Type B pancreatic cell (in vitro differentiated cells): ENCODE results near the gene DOCK3. TPM values are rescaled to one million over a fixed set of nuclear protein-coding genes. Genes with fewer than 3 reads are reported as not detected.
"Not testable (repeated sequence)": the region's sequence is repeated elsewhere in the genome, so short reads cannot be mapped to it uniquely, and the experiment has no call there.

Experiments
- DNase-seq: peaks from one replicate; pipeline ENCODE4 v3.0.0; 2021; ENCODE audit warnings: mixed read lengths; ENCODE audit not compliant: unreplicated experiment; ENCODE audit errors: extremely low spot score
- H3K27ac Mint-ChIP-seq: 2 replicates; pipeline ENCODE4 v1.8.0; 2021; ENCODE audit warnings: mild to moderate bottlenecking, mixed read lengths
- H3K27me3 Mint-ChIP-seq: 2 replicates; pipeline ENCODE4 v1.8.0; 2021; ENCODE audit warnings: mixed read lengths
- H3K36me3 Mint-ChIP-seq: 2 replicates; pipeline ENCODE4 v1.8.0; 2021; ENCODE audit warnings: mixed read lengths
- H3K4me1 Mint-ChIP-seq: one replicate; pipeline ENCODE4 v1.8.0; 2021; ENCODE audit warnings: mixed read lengths; ENCODE audit not compliant: unreplicated experiment
- H3K4me3 Mint-ChIP-seq: 2 replicates; pipeline ENCODE4 v1.8.0; 2021; ENCODE audit warnings: mild to moderate bottlenecking, mixed read lengths
- H3K9me3 Mint-ChIP-seq: 2 replicates; pipeline ENCODE4 v1.8.0; 2021; ENCODE audit warnings: mixed read lengths
- total RNA-seq: library from RNA; stranded (reverse); gene quantifications from 2 replicates; pipeline ENCODE4 v1.2.1, GENCODE V29; 2021; ENCODE audit warnings: low replicate concordance
- TF ChIP-seq, protein P1 (sequence below): fragments of 200-600 bp; sonication (generic); conservative IDR thresholded peaks from 2 replicates; pipeline ENCODE4 v1.5.0; 2021; ENCODE audit warnings: antibody characterized with exemption, mild to moderate bottlenecking

Gene DOCK3
- total RNA-seq, 1 donor from 2014 or later = 5.9 TPM

DNA sequence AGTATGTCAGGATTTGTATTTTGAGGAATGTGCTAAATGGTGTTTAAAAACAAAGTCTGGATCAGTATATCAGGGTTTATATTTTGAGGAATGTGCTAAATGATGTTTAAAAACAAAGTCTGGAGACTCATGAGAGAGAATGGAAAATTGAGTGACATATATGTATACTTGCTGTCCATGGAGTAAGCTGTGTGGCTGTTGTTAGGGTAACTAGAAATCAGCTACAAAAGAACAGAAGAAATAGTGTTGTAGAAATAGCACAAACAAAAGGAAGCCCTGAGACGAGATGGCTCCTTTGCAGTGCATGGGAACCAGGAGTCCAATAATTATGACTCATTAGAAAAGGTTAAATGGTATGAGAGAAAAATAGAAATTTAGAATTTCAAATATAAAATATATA is 427.7 kb downstream of the DOCK3 start:
- H3K36me3 Mint-ChIP-seq = peaks cover 4% of the 10 kb centered on the region
- H3K27me3 Mint-ChIP-seq = no peaks in the 10 kb centered on the region
- H3K9me3 Mint-ChIP-seq = peaks cover 5% of the 10 kb centered on the region
- DNase-seq = no peak
- no peak overlapping the region for H3K4me3 Mint-ChIP-seq
- TF ChIP-seq, protein P1, sequence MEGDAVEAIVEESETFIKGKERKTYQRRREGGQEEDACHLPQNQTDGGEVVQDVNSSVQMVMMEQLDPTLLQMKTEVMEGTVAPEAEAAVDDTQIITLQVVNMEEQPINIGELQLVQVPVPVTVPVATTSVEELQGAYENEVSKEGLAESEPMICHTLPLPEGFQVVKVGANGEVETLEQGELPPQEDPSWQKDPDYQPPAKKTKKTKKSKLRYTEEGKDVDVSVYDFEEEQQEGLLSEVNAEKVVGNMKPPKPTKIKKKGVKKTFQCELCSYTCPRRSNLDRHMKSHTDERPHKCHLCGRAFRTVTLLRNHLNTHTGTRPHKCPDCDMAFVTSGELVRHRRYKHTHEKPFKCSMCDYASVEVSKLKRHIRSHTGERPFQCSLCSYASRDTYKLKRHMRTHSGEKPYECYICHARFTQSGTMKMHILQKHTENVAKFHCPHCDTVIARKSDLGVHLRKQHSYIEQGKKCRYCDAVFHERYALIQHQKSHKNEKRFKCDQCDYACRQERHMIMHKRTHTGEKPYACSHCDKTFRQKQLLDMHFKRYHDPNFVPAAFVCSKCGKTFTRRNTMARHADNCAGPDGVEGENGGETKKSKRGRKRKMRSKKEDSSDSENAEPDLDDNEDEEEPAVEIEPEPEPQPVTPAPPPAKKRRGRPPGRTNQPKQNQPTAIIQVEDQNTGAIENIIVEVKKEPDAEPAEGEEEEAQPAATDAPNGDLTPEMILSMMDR = no peak
- H3K4me1 Mint-ChIP-seq = peaks cover 5% of the 10 kb centered on the region
- no peak overlapping the region for H3K27ac Mint-ChIP-seq

DNA sequence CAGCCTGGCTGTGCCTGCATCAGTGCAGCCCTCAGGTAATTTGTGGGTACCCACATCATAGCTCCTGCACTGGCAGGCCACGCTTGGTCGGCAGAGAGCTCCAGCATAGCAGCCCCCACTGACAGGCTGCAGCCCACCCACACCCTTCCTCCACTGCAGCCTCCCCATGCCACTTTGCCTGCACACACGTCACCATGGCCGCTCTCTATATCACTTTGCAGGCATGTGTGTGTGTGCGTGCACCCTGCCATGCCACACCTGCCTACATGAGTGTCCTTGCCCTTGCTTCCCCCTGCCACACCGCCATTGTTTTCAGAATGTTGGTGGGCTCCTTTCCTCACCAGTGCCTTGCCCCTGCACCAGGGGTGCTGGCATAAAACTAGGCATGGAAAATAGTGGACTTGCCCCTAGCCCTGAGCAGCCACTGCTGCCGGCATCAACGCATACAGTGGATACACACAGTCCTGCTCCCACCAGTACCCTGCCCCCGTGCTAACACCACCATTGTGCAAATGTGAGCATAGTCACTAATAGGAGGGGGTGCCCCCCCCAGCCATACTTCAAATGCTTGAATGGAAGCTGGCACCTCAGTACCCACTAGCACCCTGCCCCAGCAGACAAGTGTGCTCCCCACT is 431.6 kb downstream of the DOCK3 start:
- no peak for DNase-seq
- Mint-ChIP-seq H3K36me3 (peaks cover 4% of the 10 kb centered on the region), H3K9me3 (no peaks in the 10 kb centered on the region), H3K4me1 (no peaks in the 10 kb centered on the region), H3K27me3 (no peaks in the 10 kb centered on the region), H3K4me3 (no peak overlapping the region), H3K27ac (no peak overlapping the region)
- TF ChIP-seq, protein P1 = no peak

DNA sequence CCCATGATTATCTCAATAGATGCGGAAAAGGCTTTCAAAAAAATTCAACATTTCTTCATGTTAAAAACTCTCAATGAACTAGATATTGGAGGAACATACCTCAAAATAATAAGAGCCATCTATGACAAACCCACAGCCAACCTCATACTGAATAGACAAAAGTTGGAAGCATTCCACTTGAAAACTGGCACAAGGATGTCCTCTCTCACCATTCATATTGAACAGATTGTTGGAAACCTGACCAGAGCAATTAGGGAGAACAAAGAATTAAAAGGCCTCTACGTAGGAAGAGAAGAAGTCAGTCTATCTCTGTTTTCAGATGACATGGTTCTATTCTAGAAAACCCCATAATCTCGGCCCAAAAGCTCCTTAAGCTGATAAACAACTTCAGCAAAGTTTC is 435.9 kb downstream of the DOCK3 start:
- H3K4me3 Mint-ChIP-seq = no peak overlapping the region
- TF ChIP-seq, protein P1 = no peak
- H3K27ac Mint-ChIP-seq = no peak overlapping the region
- no peaks in the 10 kb centered on the region for H3K4me1 Mint-ChIP-seq
- H3K9me3 Mint-ChIP-seq = peaks cover 6% of the 10 kb centered on the region
- H3K27me3 Mint-ChIP-seq = no peaks in the 10 kb centered on the region
- DNase-seq = no peak
- H3K36me3 Mint-ChIP-seq = peaks cover 1% of the 10 kb centered on the region

DNA sequence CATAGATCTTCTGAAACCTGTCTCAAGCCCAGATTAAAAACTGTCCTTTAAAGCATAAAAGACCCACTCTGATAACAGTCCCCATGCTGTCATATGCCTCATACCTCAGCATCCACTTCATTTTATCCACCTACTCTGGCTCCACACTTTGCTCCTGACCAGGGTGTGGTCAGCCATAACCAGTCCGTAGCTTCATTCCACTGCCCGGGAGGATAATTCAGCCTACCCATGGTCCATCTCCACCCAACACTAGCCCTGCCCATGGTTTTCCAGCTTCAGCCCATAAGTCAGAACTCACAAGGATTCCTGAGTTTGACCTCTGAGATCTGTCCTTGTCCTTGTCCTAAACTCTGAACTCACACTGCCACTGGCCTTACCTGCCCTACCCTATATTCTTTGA is 448.2 kb downstream of the DOCK3 start:
- H3K4me1 Mint-ChIP-seq = no peaks in the 10 kb centered on the region
- TF ChIP-seq, protein P1 = no peak
- no peaks in the 10 kb centered on the region for H3K36me3 Mint-ChIP-seq
- DNase-seq = no peak
- H3K27ac Mint-ChIP-seq = no peak overlapping the region
- H3K27me3 Mint-ChIP-seq = no peaks in the 10 kb centered on the region
- H3K9me3 Mint-ChIP-seq = no peaks in the 10 kb centered on the region
- no peak overlapping the region for H3K4me3 Mint-ChIP-seq

- no peak for DNase-seq
- TF ChIP-seq, protein P1 = no peak
- H3K27ac Mint-ChIP-seq = no peak overlapping the region
- H3K36me3 Mint-ChIP-seq = no peaks in the 10 kb centered on the region
- H3K4me1 Mint-ChIP-seq = no peaks in the 10 kb centered on the region
- H3K9me3 Mint-ChIP-seq = no peaks in the 10 kb centered on the region
- no peaks in the 10 kb centered on the region for H3K27me3 Mint-ChIP-seq
- H3K4me3 Mint-ChIP-seq = no peak overlapping the region
Observed at GRCh38 chr3:51123531-51123930, 448.8 kb downstream of the DOCK3 start.

DNA sequence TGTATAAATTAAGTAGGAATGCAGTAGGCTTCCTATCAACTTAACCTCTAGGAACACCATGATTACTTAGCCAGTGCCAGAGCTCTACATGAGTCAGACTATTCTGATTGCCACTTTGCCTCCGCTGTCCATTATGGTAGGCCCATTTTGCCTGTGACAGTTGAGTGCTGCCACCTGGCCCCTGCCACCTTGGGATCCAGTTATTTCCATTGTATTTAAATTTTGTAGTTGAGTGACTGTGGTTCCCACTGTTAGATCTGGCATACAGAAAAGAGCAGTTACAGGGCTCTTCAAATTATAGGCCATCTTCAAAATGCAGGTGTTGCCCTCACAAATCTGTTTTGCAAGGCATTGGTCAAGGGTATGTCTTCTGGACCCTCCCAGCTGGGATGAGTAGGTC is 456.9 kb downstream of the DOCK3 start:
- peaks cover 13% of the 10 kb centered on the region for H3K9me3 Mint-ChIP-seq
- not testable (repeated sequence) for DNase-seq, H3K4me1 Mint-ChIP-seq, H3K36me3 Mint-ChIP-seq, H3K27ac Mint-ChIP-seq, H3K27me3 Mint-ChIP-seq, H3K4me3 Mint-ChIP-seq
